HL-60 (cell line): ENCODE data around the gene SUPT3H.

ENCODE experiments used
- POLR2AphosphoS5 ChIP-seq: IDR thresholded peaks from 2 replicates; pipeline ENCODE4 v1.6.1; 2012; ENCODE audit warnings: low read depth
- TF ChIP-seq, protein P1 (sequence below): IDR thresholded peaks from one replicate; pipeline ENCODE4 v1.5.1; 2011; ENCODE audit warnings: low read length, control low read depth, inconsistent platforms; ENCODE audit not compliant: insufficient read depth

DNA sequence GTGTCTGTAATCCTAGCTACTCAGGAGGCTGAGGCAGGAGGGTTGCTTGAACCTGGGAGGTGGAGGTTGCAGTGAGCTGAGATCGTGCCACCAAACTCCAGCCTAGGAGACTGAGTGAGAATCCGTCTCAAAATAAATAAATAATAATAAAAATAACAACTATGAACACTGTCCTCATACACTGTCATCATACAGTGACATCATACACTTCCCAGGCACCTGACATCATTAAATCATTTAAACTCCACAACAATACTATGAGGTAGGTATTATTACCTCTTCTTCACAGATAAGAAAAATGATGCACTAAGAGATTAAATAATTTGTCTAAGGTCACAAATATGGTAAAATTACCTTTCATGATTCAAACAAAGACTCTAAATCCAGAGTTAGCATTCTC is 250.5 kb downstream of the SUPT3H start:
- TF ChIP-seq, protein P1, sequence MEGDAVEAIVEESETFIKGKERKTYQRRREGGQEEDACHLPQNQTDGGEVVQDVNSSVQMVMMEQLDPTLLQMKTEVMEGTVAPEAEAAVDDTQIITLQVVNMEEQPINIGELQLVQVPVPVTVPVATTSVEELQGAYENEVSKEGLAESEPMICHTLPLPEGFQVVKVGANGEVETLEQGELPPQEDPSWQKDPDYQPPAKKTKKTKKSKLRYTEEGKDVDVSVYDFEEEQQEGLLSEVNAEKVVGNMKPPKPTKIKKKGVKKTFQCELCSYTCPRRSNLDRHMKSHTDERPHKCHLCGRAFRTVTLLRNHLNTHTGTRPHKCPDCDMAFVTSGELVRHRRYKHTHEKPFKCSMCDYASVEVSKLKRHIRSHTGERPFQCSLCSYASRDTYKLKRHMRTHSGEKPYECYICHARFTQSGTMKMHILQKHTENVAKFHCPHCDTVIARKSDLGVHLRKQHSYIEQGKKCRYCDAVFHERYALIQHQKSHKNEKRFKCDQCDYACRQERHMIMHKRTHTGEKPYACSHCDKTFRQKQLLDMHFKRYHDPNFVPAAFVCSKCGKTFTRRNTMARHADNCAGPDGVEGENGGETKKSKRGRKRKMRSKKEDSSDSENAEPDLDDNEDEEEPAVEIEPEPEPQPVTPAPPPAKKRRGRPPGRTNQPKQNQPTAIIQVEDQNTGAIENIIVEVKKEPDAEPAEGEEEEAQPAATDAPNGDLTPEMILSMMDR = no peak
- TF ChIP-seq POLR2AphosphoS5 = no peak
